ENCODE measurements around the gene CELF2.
A peak's percentile ranks its signal among the peaks of the same experiment; 100 is the strongest.
"Not testable (repeated sequence)": the region's sequence is repeated elsewhere in the genome, so short reads cannot be mapped to it uniquely, and the experiment has no call there.

The CELF2 gene

GRCh38 chr10:11169976-11170375 is 152.3 kb downstream of the CELF2 start:
- DNase-seq (ENCODE audit: low read depth in 2 of 3, low spot score in 1 of 3), result no peak

GRCh38 chr10:11170574-11170973 is 152.9 kb downstream of the CELF2 start:
- no peak for DNase-seq (ENCODE audit: low read depth in 2 of 3, low spot score in 1 of 3)

GRCh38 chr10:11170993-11171851 is 153.6 kb downstream of the CELF2 start:
- peak in 2 of 3 donors; percentile 52 to 57 for DNase-seq (ENCODE audit: low read depth in 2 of 3, low spot score in 1 of 3)

GRCh38 chr10:11173042-11173441 is 155.4 kb downstream of the CELF2 start:
- no peak for DNase-seq (ENCODE audit: low read depth in 2 of 3, low spot score in 1 of 3)

- no peak for DNase-seq (ENCODE audit: low read depth in 2 of 3, low spot score in 1 of 3)
Measured at GRCh38 chr10:11175823-11176243, 158.2 kb downstream of the CELF2 start.

- no peak for DNase-seq (ENCODE audit: low read depth in 2 of 3, low spot score in 1 of 3)
Measured at GRCh38 chr10:11176746-11177145, 159.1 kb downstream of the CELF2 start.

- no peak for DNase-seq (ENCODE audit: low read depth in 2 of 3, low spot score in 1 of 3)
Measured at GRCh38 chr10:11177381-11177780, 159.7 kb downstream of the CELF2 start.

- DNase-seq (ENCODE audit: low read depth in 2 of 3, low spot score in 1 of 3), result no peak
Measured at GRCh38 chr10:11177926-11178471, 160.3 kb downstream of the CELF2 start.

GRCh38 chr10:11178606-11179515 is 161.2 kb downstream of the CELF2 start:
- peak; percentile 69 to 77 (median 72) for DNase-seq (ENCODE audit: low read depth in 2 of 3, low spot score in 1 of 3)

- no peak for DNase-seq (ENCODE audit: low read depth in 2 of 3, low spot score in 1 of 3)
Measured at GRCh38 chr10:11179516-11180105, 161.9 kb downstream of the CELF2 start.

- peak; percentile 53 to 63 (median 54) for DNase-seq (ENCODE audit: low read depth in 2 of 3, low spot score in 1 of 3)
Measured at GRCh38 chr10:11180228-11180627, 162.6 kb downstream of the CELF2 start.

- no peak for DNase-seq (ENCODE audit: low read depth in 2 of 3, low spot score in 1 of 3)
Measured at GRCh38 chr10:11181978-11182377, 164.3 kb downstream of the CELF2 start.

GRCh38 chr10:11183015-11183414 is 165.3 kb downstream of the CELF2 start:
- no peak for DNase-seq (ENCODE audit: low read depth in 2 of 3, low spot score in 1 of 3)

GRCh38 chr10:11184093-11184492 is 166.4 kb downstream of the CELF2 start:
- DNase-seq (ENCODE audit: low read depth in 2 of 3, low spot score in 1 of 3), result no peak

- DNase-seq (ENCODE audit: low read depth in 2 of 3, low spot score in 1 of 3), result not testable (repeated sequence)
Measured at GRCh38 chr10:11185128-11185665, 167.5 kb downstream of the CELF2 start.

- no peak for DNase-seq (ENCODE audit: low read depth in 2 of 3, low spot score in 1 of 3)
Measured at GRCh38 chr10:11186374-11186773, 168.7 kb downstream of the CELF2 start.

- DNase-seq (ENCODE audit: low read depth in 2 of 3, low spot score in 1 of 3), result no peak
Measured at GRCh38 chr10:11189582-11190376, 172.1 kb downstream of the CELF2 start.

- no peak for DNase-seq (ENCODE audit: low read depth in 2 of 3, low spot score in 1 of 3)
Measured at GRCh38 chr10:11191190-11191589, 173.5 kb downstream of the CELF2 start.

GRCh38 chr10:11191678-11192077 is 174.0 kb downstream of the CELF2 start:
- no peak for DNase-seq (ENCODE audit: low read depth in 2 of 3, low spot score in 1 of 3)
